Kidney (tissue), 14 donors: Measurements from ENCODE around the gene NLRC5. TPM values are rescaled to one million over a fixed set of nuclear protein-coding genes. Genes with fewer than 3 reads are reported as not detected.
A peak's percentile ranks its signal among the peaks of the same experiment; 100 is the strongest.
"Not testable (repeated sequence)": the region's sequence is repeated elsewhere in the genome, so short reads cannot be mapped to it uniquely, and the experiment has no call there.

ENCODE experiments used
- DNase-seq, 5 donors: peaks; one replicate each; pipeline ENCODE4 v3.0.0-alpha.2; 2013 to 2020
- FAIRE-seq: peaks from 2 replicates; lab custom pipeline; 2012; peaks lifted over from hg19 to GRCh38; lab: Jason Lieb, UNC
- H3K27ac ChIP-seq, 2 donors: one replicate each; pipeline ENCODE4 v1.7.0; 2013; ENCODE audit warnings: low read depth in 2 of 2, low read length in 2 of 2, inconsistent platforms in 1 of 2
- H3K27me3 ChIP-seq: one replicate; pipeline ENCODE4 v1.7.1; 2013; ENCODE audit warnings: low read length, inconsistent platforms; ENCODE audit not compliant: control insufficient read depth, insufficient read depth
- H3K36me3 ChIP-seq, 3 donors: one replicate each; pipeline versions ENCODE4 v1.7.0 to v1.7.1; 2013; ENCODE audit warnings: low read length in 3 of 3, control low read depth in 1 of 3, inconsistent platforms in 1 of 3; ENCODE audit not compliant: insufficient read depth in 3 of 3, control insufficient read depth in 2 of 3
- H3K4me1 ChIP-seq, 3 donors: one replicate each; pipeline versions ENCODE4 v1.7.0 to v1.7.1; 2013; ENCODE audit warnings: low read length in 3 of 3, inconsistent platforms in 1 of 3, low read depth in 1 of 3; ENCODE audit not compliant: control insufficient read depth in 2 of 3, insufficient read depth in 2 of 3
- H3K4me3 ChIP-seq, 3 donors: one replicate each; pipeline versions ENCODE4 v1.7.0 to v1.8.1; 2013; ENCODE audit warnings: low read length in 3 of 3, control low read depth in 1 of 3, inconsistent platforms in 1 of 3
- H3K9ac ChIP-seq, 3 donors: one replicate each; pipeline versions ENCODE4 v1.7.0 to v1.7.1; 2013; ENCODE audit warnings: low read length in 3 of 3, control low read depth in 1 of 3, inconsistent platforms in 1 of 3
- H3K9me3 ChIP-seq, 3 donors: one replicate each; pipeline versions ENCODE4 v1.7.0 to v1.7.1; 2013; ENCODE audit warnings: low read length in 3 of 3, control low read depth in 1 of 3, inconsistent platforms in 1 of 3; ENCODE audit not compliant: control insufficient read depth in 2 of 3, insufficient read depth in 1 of 3
- intact Hi-C: fragments of 100-400 bp; cut with DNase I; formaldehyde crosslinking; loops from one replicate; pipeline ENCODE4 v1.11.1; 2022
- polyA plus RNA-seq: library from polyadenylated mRNA; stranded (reverse); fragments of 350-450 nt; fragmentation: Illumina TruSeq; extraction: RNeasy Lipid Tissue Mini Kit (QIAGEN cat#74804); gene quantifications from one replicate; pipeline ENCODE4 v1.2.3, GENCODE V29; 2014; ENCODE audit warnings: low read depth, low replicate concordance; ENCODE audit not compliant: insufficient read depth
- total RNA-seq: library from RNA; stranded (reverse); fragmentation: NEBNext Ultra II Directional; extraction: Animal tissue kit (Norgen Biotek cat#: 25700); gene quantifications from one replicate; pipeline ENCODE4 v1.2.1, GENCODE V29; 2021
- TF ChIP-seq, protein P1 (sequence below): IDR thresholded peaks from 3 replicates; pipeline ENCODE4 v1.5.1; 2012; ENCODE audit warnings: mild to moderate bottlenecking, moderate library complexity, borderline replicate concordance; ENCODE audit not compliant: insufficient read depth; ENCODE audit errors: extremely low read depth
- donor health status: control.
- donor health status: control.
- donor health status: control.
- donor health status: control.
- donor health status: control.
- donor health status: DM: yes; HTN: yes; CAD: no.
- donor health status: Normal renal cell carcinoma (clear cell type).

Gene NLRC5
- total and polyA plus RNA-seq, 2 donors from 2014 or later, result 7.1 to 55.6 TPM

DNA sequence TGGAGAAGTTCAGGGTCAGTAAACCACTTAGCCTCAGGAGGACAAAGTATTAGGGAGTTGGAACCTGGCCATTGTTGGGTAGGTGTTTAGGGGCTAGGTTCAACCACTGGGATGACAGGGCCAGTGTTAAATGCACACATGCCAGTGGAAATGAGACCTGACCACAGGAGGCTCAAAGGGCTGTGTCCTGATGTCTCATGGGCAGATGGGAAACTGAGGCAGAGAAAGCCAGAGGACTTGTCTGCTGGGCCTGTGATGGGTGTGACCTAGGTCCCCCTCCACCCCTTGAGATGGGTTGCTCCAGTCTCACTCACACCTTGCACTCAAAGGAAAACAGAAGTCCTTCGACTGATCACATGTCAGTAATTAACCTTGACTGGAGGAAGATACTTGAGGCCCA lies 119.1 kb downstream of the NLRC5 start:
- FAIRE-seq (no peak), DNase-seq (no peak)
- no peak overlapping the region for H3K27ac ChIP-seq
- intact Hi-C loops, result no loop called here
- H3K9me3 ChIP-seq, result no peaks in the 10 kb centered on the region
- H3K4me3 ChIP-seq, result no peak overlapping the region
- no peaks in the 10 kb centered on the region for H3K36me3 ChIP-seq
- TF ChIP-seq, protein P1, sequence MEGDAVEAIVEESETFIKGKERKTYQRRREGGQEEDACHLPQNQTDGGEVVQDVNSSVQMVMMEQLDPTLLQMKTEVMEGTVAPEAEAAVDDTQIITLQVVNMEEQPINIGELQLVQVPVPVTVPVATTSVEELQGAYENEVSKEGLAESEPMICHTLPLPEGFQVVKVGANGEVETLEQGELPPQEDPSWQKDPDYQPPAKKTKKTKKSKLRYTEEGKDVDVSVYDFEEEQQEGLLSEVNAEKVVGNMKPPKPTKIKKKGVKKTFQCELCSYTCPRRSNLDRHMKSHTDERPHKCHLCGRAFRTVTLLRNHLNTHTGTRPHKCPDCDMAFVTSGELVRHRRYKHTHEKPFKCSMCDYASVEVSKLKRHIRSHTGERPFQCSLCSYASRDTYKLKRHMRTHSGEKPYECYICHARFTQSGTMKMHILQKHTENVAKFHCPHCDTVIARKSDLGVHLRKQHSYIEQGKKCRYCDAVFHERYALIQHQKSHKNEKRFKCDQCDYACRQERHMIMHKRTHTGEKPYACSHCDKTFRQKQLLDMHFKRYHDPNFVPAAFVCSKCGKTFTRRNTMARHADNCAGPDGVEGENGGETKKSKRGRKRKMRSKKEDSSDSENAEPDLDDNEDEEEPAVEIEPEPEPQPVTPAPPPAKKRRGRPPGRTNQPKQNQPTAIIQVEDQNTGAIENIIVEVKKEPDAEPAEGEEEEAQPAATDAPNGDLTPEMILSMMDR, result no peak
- peaks cover 0 to 7% (median 0%) of the 10 kb centered on the region in 3 donors for H3K4me1 ChIP-seq
- no peak overlapping the region for H3K9ac ChIP-seq
- no peaks in the 10 kb centered on the region for H3K27me3 ChIP-seq

DNA sequence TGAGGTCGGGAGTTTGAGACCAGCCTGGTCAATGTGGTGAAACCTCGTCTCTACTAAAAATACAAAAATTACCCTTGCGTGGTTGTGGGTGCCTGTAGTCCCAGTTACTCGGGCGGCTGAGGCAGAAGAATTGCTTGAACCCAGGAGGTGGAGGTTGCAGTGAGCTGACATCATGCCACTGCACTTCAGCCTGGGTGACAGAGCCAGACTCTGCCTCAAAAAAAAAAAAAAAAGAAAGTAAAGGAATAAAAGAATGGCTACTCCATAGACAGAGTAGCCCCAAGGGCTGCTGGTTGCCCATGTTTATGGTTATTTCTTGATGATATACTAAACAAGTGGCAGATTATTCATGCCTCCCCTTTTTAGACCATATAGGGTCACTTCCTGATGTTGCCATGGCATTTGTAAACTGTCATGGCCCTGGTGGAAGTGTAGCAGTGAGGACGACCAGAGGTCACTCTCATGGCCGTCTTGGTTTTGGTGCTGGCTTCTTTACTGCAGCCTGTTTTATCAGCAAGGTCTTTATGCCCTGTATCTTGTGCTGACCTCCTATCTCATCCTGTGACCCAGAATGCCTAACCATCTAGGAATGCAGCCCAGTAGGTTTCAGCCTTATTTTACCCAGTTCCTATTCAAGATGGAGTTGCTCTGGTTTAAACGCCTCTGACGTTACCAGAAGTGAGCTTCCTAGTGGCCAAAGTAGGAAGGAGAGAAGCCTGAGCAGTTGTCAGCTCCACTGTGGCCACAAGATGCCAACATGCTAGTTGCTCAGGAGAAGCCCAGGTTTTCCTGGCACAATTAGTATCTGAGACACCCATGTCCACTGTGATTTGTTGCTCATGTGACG lies 120.1 kb downstream of the NLRC5 start:
- H3K9ac ChIP-seq, DNase-seq, FAIRE-seq, H3K36me3 ChIP-seq, H3K27me3 ChIP-seq, intact Hi-C loops, H3K4me1 ChIP-seq, H3K4me3 ChIP-seq, H3K27ac ChIP-seq, H3K9me3 ChIP-seq: not testable (repeated sequence)

DNA sequence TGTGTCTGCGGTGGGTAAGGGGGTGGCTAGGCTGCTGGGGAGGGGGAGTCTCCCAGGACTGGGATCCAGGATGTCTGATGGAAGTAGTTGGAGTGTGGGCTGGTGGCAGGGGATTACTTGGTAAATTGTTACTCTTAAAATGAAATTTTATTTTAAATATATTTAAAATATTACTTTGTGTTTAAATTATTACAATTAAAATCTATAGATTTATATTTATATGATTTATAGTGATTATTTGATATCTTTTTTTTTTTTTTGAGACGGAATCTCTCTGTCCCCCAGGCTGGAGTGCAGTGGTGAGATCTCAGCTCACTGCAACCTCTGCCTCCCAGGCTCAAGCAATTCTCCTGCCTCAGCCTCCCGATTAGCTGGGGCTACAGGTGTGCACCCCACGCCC lies 121.6 kb downstream of the NLRC5 start:
- no peaks in the 10 kb centered on the region for H3K9me3 ChIP-seq
- TF ChIP-seq, protein P1, result no peak
- H3K27ac ChIP-seq, result no peak overlapping the region
- H3K4me1 ChIP-seq, result peaks cover 0 to 11% (median 0%) of the 10 kb centered on the region in 3 donors
- no peak overlapping the region for H3K9ac ChIP-seq
- H3K4me3 ChIP-seq, result no peak overlapping the region
- FAIRE-seq, result no peak
- no peak for DNase-seq
- no peaks in the 10 kb centered on the region for H3K27me3 ChIP-seq
- H3K36me3 ChIP-seq, result no peaks in the 10 kb centered on the region
- intact Hi-C loops, result no loop called here

DNA sequence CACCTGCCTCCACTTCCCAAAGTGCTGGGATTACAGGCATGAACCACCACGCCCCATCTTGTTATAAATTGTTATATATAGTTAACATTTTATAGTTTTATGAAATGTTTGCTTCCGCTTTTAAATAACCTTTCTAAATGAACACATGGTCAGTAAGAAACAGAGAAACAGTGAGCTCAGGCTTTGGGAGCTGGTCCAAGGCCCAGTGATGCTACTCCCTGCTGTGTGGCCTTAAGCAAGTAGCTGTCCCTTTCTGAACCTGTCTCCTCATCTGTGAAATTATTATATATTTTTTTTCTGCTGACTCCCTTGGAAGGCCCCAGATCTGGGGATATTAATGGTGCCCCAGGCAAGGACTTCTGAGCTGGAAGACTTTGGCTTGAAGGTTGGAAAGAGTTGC lies 122.1 kb downstream of the NLRC5 start:
- Histone ChIP-seq H3K4me3 (no peak overlapping the region), H3K9me3 (no peaks in the 10 kb centered on the region), H3K4me1 (peaks cover 0 to 11% (median 0%) of the 10 kb centered on the region in 3 donors), H3K27me3 (no peaks in the 10 kb centered on the region), H3K27ac (no peak overlapping the region), H3K9ac (no peak overlapping the region), H3K36me3 (no peaks in the 10 kb centered on the region)
- DNase-seq (peak in 1 of 5 donors; percentile 28), FAIRE-seq (no peak)
- intact Hi-C loops, result no loop called here
- TF ChIP-seq, protein P1, result no peak
